Measurements from ENCODE around the gene PARD6B.
"Not testable (repeated sequence)": the region's sequence is repeated elsewhere in the genome, so short reads cannot be mapped to it uniquely, and the experiment has no call there.

The PARD6B gene

DNA sequence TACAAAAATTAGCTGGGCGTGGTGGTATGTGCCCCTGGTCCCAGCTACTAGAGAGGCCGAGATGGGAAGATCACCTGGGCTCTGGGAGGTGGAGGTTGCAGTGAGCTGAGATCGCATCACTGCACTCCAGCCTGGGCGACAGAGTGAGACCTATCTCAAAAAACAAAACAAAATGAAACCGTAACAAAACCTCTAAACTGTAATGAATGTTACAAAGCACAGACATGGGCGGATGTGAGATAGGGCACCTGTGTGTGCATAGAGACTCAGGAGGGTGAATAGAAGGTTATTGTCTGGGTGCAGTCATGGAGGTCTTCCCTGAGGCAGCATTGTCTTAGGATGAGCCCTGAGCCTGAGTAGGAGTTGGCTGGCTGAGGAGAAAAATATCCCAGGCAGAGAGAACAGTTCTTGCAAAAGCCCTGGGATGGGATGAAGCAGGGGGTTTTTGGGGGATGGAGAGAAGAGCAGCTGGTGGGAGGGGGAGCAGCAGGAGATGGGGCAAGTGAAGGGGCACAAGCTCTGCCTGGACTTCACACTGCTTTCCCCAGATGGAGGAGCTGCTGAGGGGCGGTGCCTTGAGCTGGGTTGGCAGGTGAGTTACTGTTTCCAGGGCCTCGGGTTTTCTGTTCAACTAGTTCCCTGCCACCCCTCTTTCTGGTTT lies 68.6 kb downstream of the PARD6B start:
- no peak for DNase-seq

DNA sequence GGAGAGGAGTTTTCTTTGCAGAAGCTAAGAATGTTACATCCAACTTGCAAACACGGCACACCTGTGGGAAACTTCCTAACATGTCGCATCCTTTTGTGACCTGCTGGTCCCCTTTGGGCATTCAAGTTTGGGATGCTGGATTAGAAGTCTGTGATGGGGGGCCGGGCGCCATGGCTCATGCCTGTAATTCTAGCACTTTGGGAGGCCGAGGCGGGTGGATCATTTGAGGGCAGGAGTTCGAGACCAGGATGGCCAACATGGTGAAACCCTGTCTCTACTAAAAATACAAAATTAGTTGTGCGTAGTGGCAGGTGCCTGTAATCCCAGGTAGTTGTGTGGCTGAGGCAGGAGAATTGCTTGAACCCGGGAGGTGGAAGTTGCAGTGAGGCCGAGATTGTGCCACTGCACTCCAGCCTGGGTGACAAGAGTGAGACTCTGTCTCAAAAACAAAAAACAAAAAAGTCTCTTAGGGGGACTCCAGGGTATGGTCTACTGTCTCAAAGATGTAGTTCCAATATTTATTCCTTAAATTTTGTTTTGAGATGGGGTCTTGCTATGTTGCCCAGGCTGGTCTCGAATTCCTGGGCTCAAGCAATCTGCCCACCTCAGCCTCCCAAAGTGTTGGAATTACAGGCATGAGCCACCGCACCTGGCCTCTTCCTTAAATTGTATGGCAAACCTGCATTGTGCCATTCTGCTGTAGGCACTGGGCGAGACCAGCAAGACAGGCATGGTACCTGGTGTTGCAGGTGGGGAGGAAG lies 69.8 kb downstream of the PARD6B start:
- ATAC-seq, DNase-seq: not testable (repeated sequence)

More for the DNA sequence above, 68.6 kb downstream of the PARD6B start:
- ATAC-seq = no peak

DNA sequence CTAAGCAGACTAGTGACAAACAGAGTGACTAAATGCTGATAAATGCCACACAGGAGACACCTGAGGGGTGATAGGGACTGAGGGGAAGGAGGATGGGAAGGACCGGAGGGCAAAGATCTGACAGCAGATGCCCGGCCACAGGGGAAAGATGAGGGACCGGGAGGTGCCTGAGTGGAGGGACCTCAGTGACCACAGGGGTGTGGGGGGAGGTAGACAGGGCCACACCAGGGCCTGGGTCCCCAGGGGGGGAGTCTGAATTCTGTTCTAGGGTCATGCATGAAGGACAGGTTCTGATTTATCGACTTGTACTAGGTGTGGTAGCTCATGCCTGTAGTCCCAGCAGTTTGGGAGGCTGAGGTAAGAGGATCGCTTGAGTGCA lies 70.4 kb downstream of the PARD6B start:
- DNase-seq = no peak
- no peak for ATAC-seq

DNA sequence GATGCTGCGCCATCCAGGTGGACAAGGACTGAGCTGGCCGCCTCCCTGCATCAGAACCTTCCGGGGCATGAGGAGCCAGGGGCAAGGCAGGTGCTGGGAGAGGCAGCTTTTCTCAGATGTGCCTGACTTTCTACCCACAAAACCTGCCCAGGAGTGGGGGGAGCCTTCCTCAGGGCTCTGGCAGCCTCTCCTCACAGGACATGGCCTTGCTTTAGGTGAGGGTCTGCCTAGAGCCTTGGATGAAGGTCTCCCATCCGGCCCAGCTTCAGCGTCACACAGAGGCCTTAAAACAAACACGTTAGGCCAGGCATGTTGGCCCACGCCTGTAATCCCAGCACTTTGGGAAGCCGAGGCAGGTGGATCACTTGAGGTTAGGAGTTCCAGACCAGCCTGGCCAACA lies 70.9 kb downstream of the PARD6B start:
- ATAC-seq (no peak), DNase-seq (no peak)

DNA sequence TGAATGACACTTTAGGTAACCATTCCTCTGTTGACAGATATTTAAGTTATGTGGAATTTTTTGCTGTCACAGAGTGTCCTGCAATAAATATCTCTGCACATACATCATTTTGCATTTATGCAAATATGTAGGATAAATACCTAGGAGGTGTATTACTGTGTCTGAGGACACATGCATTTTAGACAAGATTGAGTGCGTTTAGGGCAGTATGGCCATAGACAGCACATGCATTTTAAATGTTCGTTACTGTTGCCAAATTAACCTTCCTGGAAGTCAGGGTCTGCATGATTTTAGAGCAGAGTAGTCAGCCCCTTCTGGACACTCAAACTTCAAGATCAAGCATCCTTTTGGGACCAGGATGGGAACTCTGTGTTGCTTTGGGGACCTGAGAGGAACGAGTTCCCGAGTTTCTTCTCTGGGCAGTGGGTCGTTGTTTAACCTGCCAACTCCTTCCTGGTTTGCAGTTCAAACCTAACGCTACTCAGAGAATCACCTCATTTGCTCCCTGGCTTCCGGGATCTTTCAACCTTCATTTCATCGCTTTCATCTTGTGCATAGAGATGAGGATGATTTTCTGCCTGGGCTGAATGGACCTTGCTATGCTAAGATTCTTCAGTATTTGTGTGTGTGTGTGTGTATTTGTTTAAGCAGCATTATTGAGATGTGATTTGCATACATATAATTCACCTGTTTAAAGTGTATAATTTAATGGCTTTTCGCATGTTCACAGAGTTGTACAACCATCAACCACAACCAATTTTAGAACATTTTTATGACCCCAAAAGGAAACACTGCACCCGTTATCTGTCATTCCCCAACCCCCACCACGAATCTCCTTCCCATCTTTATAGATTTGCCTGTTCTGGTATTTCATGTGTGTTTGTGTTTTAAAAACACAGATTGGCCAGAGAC lies 73.3 kb downstream of the PARD6B start:
- ATAC-seq = no peak
- no peak for DNase-seq

DNA sequence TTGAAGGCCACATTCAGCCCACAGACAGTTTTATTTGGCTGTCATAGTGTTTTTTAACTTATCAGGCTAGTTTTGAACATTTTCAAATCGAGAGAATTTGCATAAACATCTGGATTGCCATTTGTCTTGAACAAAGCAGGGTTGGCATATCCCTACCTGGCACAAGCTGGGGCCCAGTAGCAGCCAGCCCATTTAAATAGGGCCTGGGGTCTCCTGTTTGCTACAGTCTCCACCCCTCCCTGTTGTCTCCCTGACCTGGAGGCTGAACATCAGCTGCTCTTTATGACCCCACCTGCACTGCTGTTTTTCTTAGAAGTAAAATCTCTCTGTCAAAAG lies 73.9 kb downstream of the PARD6B start:
- ATAC-seq = no peak
- DNase-seq = no peak

DNA sequence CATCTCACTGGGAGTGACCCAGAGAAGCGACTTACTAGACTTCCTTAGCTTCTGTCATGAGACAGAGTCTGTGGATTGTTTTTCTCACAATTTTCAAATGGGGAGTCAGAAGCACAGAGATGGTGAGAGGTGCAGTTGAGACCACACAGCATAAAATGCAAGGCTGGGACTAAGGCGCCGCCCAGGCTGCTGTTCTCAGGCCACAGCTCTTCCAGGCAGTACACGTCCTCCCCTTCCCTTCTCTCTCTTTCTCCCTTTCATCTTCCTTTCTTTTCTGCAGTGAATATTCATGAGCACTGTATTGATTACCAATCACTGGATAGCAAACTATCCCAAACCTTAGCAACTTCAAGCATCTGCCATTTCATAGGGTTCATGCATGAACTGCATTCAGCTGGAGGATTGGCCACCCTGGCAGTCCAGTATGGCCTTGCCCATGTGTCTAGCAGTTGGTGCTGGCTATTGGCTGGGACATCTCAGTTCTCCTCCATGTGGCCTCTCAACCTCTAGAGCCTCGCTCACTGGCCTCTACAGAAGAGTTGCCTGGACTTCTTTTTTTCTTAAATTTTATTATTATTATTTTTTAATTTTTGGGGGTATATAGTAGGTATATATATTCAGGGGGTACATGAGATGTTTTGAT lies 74.9 kb downstream of the PARD6B start:
- no peak for DNase-seq
- no peak for ATAC-seq

All from stimulated activated naive CD8-positive, alpha-beta T cell treated with anti-CD3 and anti-CD28 coated beads, Interleukin-15, Interleukin-2, amounts not matched to agents 100 U/mL and 50 U/mL, for 24 hours (primary cell).